WTC11 (cell line): Measurements from ENCODE around the gene PRKAB2. TPM values are rescaled to one million over a fixed set of nuclear protein-coding genes. Genes with fewer than 3 reads are reported as not detected.
"Not testable (repeated sequence)": the region's sequence is repeated elsewhere in the genome, so short reads cannot be mapped to it uniquely, and the experiment has no call there.

Source experiments
- ATAC-seq: fragments of 200-7000 bp; cut with Tn5 transposase; 2 replicates; pipeline ENCODE4 v1.10.0; 2021; ENCODE audit warnings: mild to moderate bottlenecking, moderate library complexity
- CTCF ChIA-PET: fragments of 300-600 bp; sonication (Branson Sonifier 250); formaldehyde crosslinking; loops from one replicate; lab custom pipeline; 2021; ENCODE audit warnings: antibody characterized with exemption; lab: Charles Lee
- POLR2A ChIA-PET: fragments of 350-600 bp; sonication (Branson Sonifier 250); formaldehyde crosslinking; loops from one replicate; lab custom pipeline; 2021; ENCODE audit warnings: antibody characterized with exemption; lab: Charles Lee
- DNase-seq: peaks from one replicate; pipeline ENCODE4 v3.0.0; 2021; ENCODE audit warnings: low spot score
- H3K27ac Mint-ChIP-seq: 2 replicates; pipeline ENCODE4 v1.8.0; 2021; ENCODE audit warnings: mixed read lengths
- H3K27me3 Mint-ChIP-seq: 2 replicates; pipeline ENCODE4 v1.8.0; 2021; ENCODE audit warnings: low read depth, mild to moderate bottlenecking, moderate library complexity, mixed read lengths
- H3K36me3 Mint-ChIP-seq: 2 replicates; pipeline ENCODE4 v1.8.0; 2021; ENCODE audit warnings: mixed read lengths
- H3K4me1 Mint-ChIP-seq: 2 replicates; pipeline ENCODE4 v1.8.0; 2022; ENCODE audit warnings: mixed read lengths
- H3K4me3 Mint-ChIP-seq: 2 replicates; pipeline ENCODE4 v1.8.0; 2021; ENCODE audit warnings: mild to moderate bottlenecking, moderate library complexity, mixed read lengths
- H3K9me3 Mint-ChIP-seq: 2 replicates; pipeline ENCODE4 v1.8.0; 2021; ENCODE audit warnings: mixed read lengths
- AFF4 ChIP-seq: sonication (generic); formaldehyde crosslinking; IDR thresholded peaks from 2 replicates; pipeline ENCODE4 v1.8.1; 2023; ENCODE audit warnings: mild to moderate bottlenecking, missing genetic modification reagents, borderline replicate concordance
- ATF1 ChIP-seq: sonication (generic); formaldehyde crosslinking; IDR thresholded peaks from 2 replicates; pipeline ENCODE4 v1.8.1; 2023; ENCODE audit warnings: mild to moderate bottlenecking, moderate library complexity, missing genetic modification reagents
- CREM ChIP-seq: sonication (generic); formaldehyde crosslinking; IDR thresholded peaks from 2 replicates; pipeline ENCODE4 v1.8.1; 2022; ENCODE audit warnings: mild to moderate bottlenecking, missing genetic modification reagents, moderate library complexity
- E2F1 ChIP-seq: sonication (generic); formaldehyde crosslinking; IDR thresholded peaks from 2 replicates; pipeline ENCODE4 v1.8.0; 2022; ENCODE audit warnings: mild to moderate bottlenecking, missing genetic modification reagents
- ESRRA ChIP-seq: sonication (generic); formaldehyde crosslinking; IDR thresholded peaks from 2 replicates; pipeline ENCODE4 v1.8.1; 2022; ENCODE audit warnings: mild to moderate bottlenecking, missing genetic modification reagents, borderline replicate concordance
- FOXK1 ChIP-seq: sonication (generic); formaldehyde crosslinking; IDR thresholded peaks from 2 replicates; pipeline ENCODE4 v1.8.0; 2022; ENCODE audit warnings: mild to moderate bottlenecking, moderate library complexity, missing genetic modification reagents
- GABPB1 ChIP-seq: sonication (generic); formaldehyde crosslinking; IDR thresholded peaks from 2 replicates; pipeline ENCODE4 v1.8.1; 2023; ENCODE audit warnings: mild to moderate bottlenecking, missing genetic modification reagents
- GRHL2 ChIP-seq: fragments of 250-450 bp; sonication (Bioruptor Pico); IDR thresholded peaks from 2 replicates; pipeline ENCODE4 v1.8.0; 2022; ENCODE audit warnings: mild to moderate bottlenecking, moderate library complexity; ENCODE audit not compliant: insufficient replicate concordance, severe bottlenecking
- GTF2I ChIP-seq: fragments of 250-450 bp; sonication (Bioruptor Pico); conservative IDR thresholded peaks from 2 replicates; pipeline ENCODE4 v1.4.0; 2021; ENCODE audit warnings: mild to moderate bottlenecking
- HMGA2 ChIP-seq: fragments of 250-450 bp; sonication (Bioruptor Pico); IDR thresholded peaks from 2 replicates; pipeline ENCODE4 v1.4.0; 2021; ENCODE audit warnings: mild to moderate bottlenecking, moderate library complexity
- JUN ChIP-seq: sonication (generic); formaldehyde crosslinking; IDR thresholded peaks from 2 replicates; pipeline ENCODE4 v1.8.0; 2023; ENCODE audit warnings: mild to moderate bottlenecking, missing genetic modification reagents
- NFATC4 ChIP-seq: fragments of 250-450 bp; sonication (Bioruptor Pico); IDR thresholded peaks from 2 replicates; pipeline ENCODE4 v1.9.0; 2021; ENCODE audit warnings: mild to moderate bottlenecking
- NFYB ChIP-seq: sonication (generic); formaldehyde crosslinking; conservative IDR thresholded peaks from 2 replicates; pipeline ENCODE4 v1.8.0; 2022; ENCODE audit warnings: low read depth, missing genetic modification reagents
- NR3C1 ChIP-seq: sonication (generic); formaldehyde crosslinking; conservative IDR thresholded peaks from 2 replicates; pipeline ENCODE4 v1.8.1; 2023; ENCODE audit warnings: low read depth, mild to moderate bottlenecking, missing genetic modification reagents
- SOX15 ChIP-seq: fragments of 250-450 bp; sonication (Bioruptor Pico); IDR thresholded peaks from 2 replicates; pipeline ENCODE4 v1.9.0; 2021; ENCODE audit warnings: mild to moderate bottlenecking
- STAT6 ChIP-seq: sonication (generic); formaldehyde crosslinking; conservative IDR thresholded peaks from 2 replicates; pipeline ENCODE4 v1.8.1; 2023; ENCODE audit warnings: mild to moderate bottlenecking, low read depth, missing genetic modification reagents, moderate library complexity
- TCF7 ChIP-seq: sonication (generic); formaldehyde crosslinking; IDR thresholded peaks from 2 replicates; pipeline ENCODE4 v1.8.0; 2022; ENCODE audit warnings: mild to moderate bottlenecking, low read depth, missing genetic modification reagents, moderate library complexity
- ZNF121 ChIP-seq: sonication (generic); formaldehyde crosslinking; IDR thresholded peaks from 2 replicates; pipeline ENCODE4 v1.8.0; 2023; ENCODE audit warnings: missing genetic modification reagents
- ZNF263 ChIP-seq: sonication (generic); formaldehyde crosslinking; IDR thresholded peaks from 2 replicates; pipeline ENCODE4 v1.8.1; 2022; ENCODE audit warnings: low read depth, mild to moderate bottlenecking, moderate library complexity, missing genetic modification reagents
- ZNF396 ChIP-seq: fragments of 250-450 bp; sonication (Bioruptor Pico); IDR thresholded peaks from 2 replicates; pipeline ENCODE4 v1.8.0; 2021; ENCODE audit warnings: mild to moderate bottlenecking, moderate library complexity, borderline replicate concordance
- ZNF423 ChIP-seq: fragments of 250-450 bp; sonication (Bioruptor Pico); IDR thresholded peaks from 2 replicates; pipeline ENCODE4 v2.1.2; 2022; ENCODE audit warnings: mild to moderate bottlenecking, moderate library complexity
- ZNF671 ChIP-seq: fragments of 250-450 bp; sonication (Bioruptor Pico); IDR thresholded peaks from 2 replicates; pipeline ENCODE4 v1.8.0; 2021; ENCODE audit warnings: mild to moderate bottlenecking
- ZSCAN18 ChIP-seq: fragments of 250-450 bp; sonication (Bioruptor Pico); IDR thresholded peaks from 2 replicates; pipeline ENCODE4 v2.1.2; 2022; ENCODE audit warnings: mild to moderate bottlenecking, moderate library complexity
- total RNA-seq: library from RNA; stranded (reverse); gene quantifications from 3 replicates; pipeline ENCODE4 v1.2.3, GENCODE V29; 2021

The PRKAB2 gene
- total RNA-seq, 1 experiment from 2014 or later = 28.3 TPM

GRCh38 chr1:147163019-147163418, 9.3 kb downstream of the PRKAB2 start:
- H3K27ac Mint-ChIP-seq = no peak overlapping the region
- peaks cover 70% of the 10 kb centered on the region for H3K36me3 Mint-ChIP-seq
- TF ChIP-seq E2F1 (CRISPR knock-in tag) = no peak
- TF ChIP-seq NR3C1 (CRISPR knock-in tag) = no peak
- no peak for TF ChIP-seq ZNF671 (CRISPR knock-in tag)
- no peak for TF ChIP-seq ESRRA (CRISPR knock-in tag)
- TF ChIP-seq ATF1 = no peak
- TF ChIP-seq AFF4 (CRISPR knock-in tag) = no peak
- POLR2A ChIA-PET = no interaction called here
- no peaks in the 10 kb centered on the region for H3K9me3 Mint-ChIP-seq
- no peak for DNase-seq
- no peaks in the 10 kb centered on the region; the same call in 1 of the 2 replicates for H3K4me1 Mint-ChIP-seq
- CTCF ChIA-PET = no interaction called here
- no peaks in the 10 kb centered on the region for H3K27me3 Mint-ChIP-seq
- ATAC-seq = no peak
- no peak overlapping the region for H3K4me3 Mint-ChIP-seq

- Mint-ChIP-seq H3K9me3 (no peaks in the 10 kb centered on the region), H3K4me1 (no peaks in the 10 kb centered on the region), H3K36me3 (peaks cover 75% of the 10 kb centered on the region), H3K4me3 (no peak overlapping the region), H3K27me3 (no peaks in the 10 kb centered on the region), H3K27ac (no peak overlapping the region)
- ChIA-PET CTCF (interaction anchor here (1.3 kb wide), 1 partner anchor 81 kb away, joined by 7 read pairs; the partner anchor contains the start of gene CHD1L), POLR2A (interaction anchor here (0.6 to 1.2 kb wide), 3 partner anchors 40 to 78 kb away, joined by 3 read pairs; no protein-coding TSS in a partner anchor)
- TF ChIP-seq ZSCAN18 (CRISPR knock-in tag) = no peak
- no peak for TF ChIP-seq ZNF263
- no peak for TF ChIP-seq GTF2I (CRISPR knock-in tag)
- no peak for TF ChIP-seq HMGA2 (CRISPR knock-in tag)
- no peak for TF ChIP-seq NFYB (CRISPR knock-in tag)
- TF ChIP-seq ATF1 = no peak
- TF ChIP-seq ZNF423 = no peak
- no peak for TF ChIP-seq ZNF396 (CRISPR knock-in tag)
- TF ChIP-seq GRHL2 (CRISPR knock-in tag) = no peak
- no peak for TF ChIP-seq STAT6
- no peak for TF ChIP-seq TCF7
- TF ChIP-seq GABPB1 (CRISPR knock-in tag) = no peak
- TF ChIP-seq ZNF121 (CRISPR knock-in tag) = no peak
- TF ChIP-seq SOX15 (CRISPR knock-in tag) = no peak
- no peak for TF ChIP-seq CREM (CRISPR knock-in tag)
- TF ChIP-seq FOXK1 (CRISPR knock-in tag) = no peak
- no peak for TF ChIP-seq JUN (CRISPR knock-in tag)
- no peak for TF ChIP-seq NFATC4 (CRISPR knock-in tag)
- ATAC-seq (no peak), DNase-seq (no peak)
Measured at GRCh38 chr1:147162093-147162492, 10.2 kb downstream of the PRKAB2 start.

- H3K4me1 Mint-ChIP-seq = not testable (repeated sequence)
Measured at GRCh38 chr1:147157116-147157515, 15.2 kb downstream of the PRKAB2 start.

More at GRCh38 chr1:147157116-147157515, 15.2 kb downstream of the PRKAB2 start:
- ATAC-seq, H3K9me3 Mint-ChIP-seq, H3K27me3 Mint-ChIP-seq, H3K27ac Mint-ChIP-seq, POLR2A ChIA-PET, DNase-seq, H3K4me3 Mint-ChIP-seq: not testable (repeated sequence)
- CTCF ChIA-PET = interaction anchor here (1.0 kb wide), 1 partner anchor 85 kb away, joined by 3 read pairs; the partner anchor contains the start of gene CHD1L
- H3K36me3 Mint-ChIP-seq = peaks cover 42% of the 10 kb centered on the region
